HepG2 (cell line): Measurements from ENCODE around the gene MALRD1.

Experiments used
- CCAR2 ChIP-seq: fragments of 200-400 bp; formaldehyde crosslinking; optimal IDR thresholded peaks from 2 replicates; pipeline ENCODE3; 2018; ENCODE audit warnings: low read depth, mild to moderate bottlenecking, low read length, moderate library complexity
- CREM ChIP-seq, 2 experiments: sonication (generic) in 1 of 2; formaldehyde crosslinking in 1 of 2; IDR thresholded peaks; 2 replicates each; pipeline versions ENCODE4 v1.4.0 to v1.6.1; 2016 to 2020; ENCODE audit warnings: antibody characterized with exemption in 1 of 2, mild to moderate bottlenecking in 1 of 2, missing genetic modification reagents in 1 of 2
- CTCF ChIP-seq: sonication (generic); formaldehyde crosslinking; IDR thresholded peaks from 2 replicates; pipeline ENCODE4 v1.5.0; 2020; ENCODE audit warnings: mild to moderate bottlenecking, missing genetic modification reagents, moderate library complexity
- DR1 ChIP-seq: sonication (generic); formaldehyde crosslinking; IDR thresholded peaks from 2 replicates; pipeline ENCODE4 v1.8.0; 2021; ENCODE audit warnings: mild to moderate bottlenecking, missing genetic modification reagents, inconsistent platforms
- FOXJ3 ChIP-seq: sonication (generic); formaldehyde crosslinking; IDR thresholded peaks from 2 replicates; pipeline ENCODE4 v1.4.0; 2020; ENCODE audit warnings: missing genetic modification reagents, mild to moderate bottlenecking, borderline replicate concordance
- IRF9 ChIP-seq: sonication (generic); formaldehyde crosslinking; IDR thresholded peaks from 2 replicates; pipeline ENCODE4 v1.8.0; 2022; ENCODE audit warnings: missing genetic modification reagents, mild to moderate bottlenecking, borderline replicate concordance
- MAFG ChIP-seq: sonication (generic); formaldehyde crosslinking; IDR thresholded peaks from 2 replicates; pipeline ENCODE4 v1.5.1; 2020; ENCODE audit warnings: mild to moderate bottlenecking, missing genetic modification reagents
- MAZ ChIP-seq, 2 experiments: sonication (generic) in 1 of 2; formaldehyde crosslinking in 1 of 2; IDR thresholded peaks; 2 replicates each; pipeline versions ENCODE4 v1.5.0 to v1.6.1; 2012 to 2020; ENCODE audit warnings: low read depth in 2 of 2, mild to moderate bottlenecking in 2 of 2, borderline replicate concordance in 1 of 2, improper control_type of control experiment in 1 of 2, low read length in 1 of 2, missing genetic modification reagents in 1 of 2, moderate library complexity in 1 of 2
- NCOR1 ChIP-seq: fragments of 200-600 bp; sonication (generic); IDR thresholded peaks from 2 replicates; pipeline ENCODE4 v1.7.0; 2017; ENCODE audit warnings: antibody characterized with exemption, low read length, borderline replicate concordance
- POLR2A ChIP-seq, 2 experiments: IDR thresholded peaks; 2 replicates each; pipeline ENCODE4 v1.6.1; 2011; ENCODE audit warnings: low read depth in 2 of 2, low read length in 2 of 2, mild to moderate bottlenecking in 1 of 2, moderate library complexity in 1 of 2; ENCODE audit not compliant: insufficient read depth in 1 of 2
- ZSCAN20 ChIP-seq: sonication (generic); formaldehyde crosslinking; IDR thresholded peaks from 2 replicates; pipeline ENCODE4 v1.4.0; 2020; ENCODE audit warnings: missing genetic modification reagents, mild to moderate bottlenecking, borderline replicate concordance

- TF ChIP-seq MAFG (CRISPR knock-in tag) (no peak), FOXJ3 (no peak), POLR2A (IDR thresholded peaks at IDR 0.05; ENCODE audit: insufficient read depth in 1 of 2, low read depth in 2 of 2, low read length in 2 of 2) (no peak), MAZ (IDR thresholded peaks at IDR 0.05; ENCODE audit: borderline replicate concordance, low read depth, low read length) (no peak), MAZ (CRISPR knock-in tag; IDR thresholded peaks at IDR 0.05; ENCODE audit: low read depth) (no peak), CREM (IDR thresholded peaks at IDR 0.05) (no peak), CREM (CRISPR knock-in tag; IDR thresholded peaks at IDR 0.05) (no peak), ZSCAN20 (CRISPR knock-in tag) (no peak), CCAR2 (no peak), CTCF (CRISPR knock-in tag) (no peak), NCOR1 (no peak), IRF9 (CRISPR knock-in tag) (no peak), DR1 (CRISPR knock-in tag) (no peak)
Measured at GRCh38 chr10:19518109-19518508, 469.5 kb downstream of the MALRD1 start.
